ENCODE measurements around the gene MSRB3. TPM values are rescaled to one million over a fixed set of nuclear protein-coding genes. Genes with fewer than 3 reads are reported as not detected.

MSRB3 gene
- total RNA-seq, 5 donors from 2014 or later (not counting 1 experiment from before 2014, with no cell fraction given): 0.22 to 0.90 (median 0.56) TPM

DNA sequence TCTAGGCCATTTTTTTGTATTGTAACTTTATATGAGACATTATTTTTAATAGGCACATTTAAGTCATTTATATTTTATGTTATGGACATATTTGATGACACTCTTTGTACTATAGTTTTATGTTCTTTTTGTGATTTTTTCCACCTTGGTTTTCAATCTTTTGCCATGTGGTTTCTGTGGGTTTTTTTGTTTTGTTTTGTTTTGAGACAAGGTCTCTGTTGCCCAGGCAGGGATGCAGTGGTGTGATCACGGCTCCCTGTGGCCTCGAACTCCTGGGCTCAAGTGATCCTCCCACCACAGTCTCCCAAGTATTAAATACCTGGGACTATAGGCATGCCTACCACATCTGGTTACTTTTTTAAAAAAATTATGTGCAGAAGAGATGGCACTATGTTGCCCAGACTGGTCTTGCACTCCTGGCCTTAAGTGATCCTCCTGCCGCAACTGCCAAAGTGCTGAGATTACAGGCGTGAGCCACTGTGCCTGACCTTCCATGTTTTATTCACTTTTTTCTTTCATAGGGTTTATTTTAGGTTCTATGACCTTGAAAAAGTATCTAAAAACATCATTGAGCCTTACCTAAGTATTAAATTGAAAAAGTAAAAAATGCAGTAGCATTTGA lies 16.3 kb downstream of the MSRB3 start:
- Mint-ChIP-seq H3K27ac (no peak overlapping the region), H3K36me3 (no peaks in the 10 kb centered on the region), H3K4me1 (no peaks in the 10 kb centered on the region), H3K4me3 (no peak overlapping the region), H3K27me3 (peaks cover 18 to 21% of the 10 kb centered on the region in 2 donors), H3K9me3 (peaks cover 4 to 7% (median 6%) of the 10 kb centered on the region in 3 donors)
- no CpG with 5 or more reads among the region's 4 CpGs for WGBS (ENCODE audit: insufficient coverage)
- Histone ChIP-seq H3K4me3 (ENCODE audit: control insufficient read depth in 1 of 2, extremely low read depth in 1 of 2, low read length in 1 of 2) (no peak overlapping the region), H3K27ac (ENCODE audit: low read length) (no peak overlapping the region), H3K9me3 (no peaks in the 10 kb centered on the region), H3K36me3 (ENCODE audit: control insufficient read depth in 2 of 2, extremely low read depth in 1 of 2, insufficient read depth in 1 of 2, low read length in 1 of 2) (no peaks in the 10 kb centered on the region), H3K4me1 (ENCODE audit: control insufficient read depth in 1 of 2, extremely low read depth in 1 of 2, insufficient read depth in 2 of 2, low read length in 2 of 2) (no peaks in the 10 kb centered on the region), H3K27me3 (replicated peaks in 1 of 2; ENCODE audit: control insufficient read depth in 2 of 2, extremely low read depth in 1 of 2, insufficient read depth in 2 of 2, low read length in 1 of 2) (peaks cover 0 to 4% of the 10 kb centered on the region in 2 experiments)
- DNase-seq (no peak), ATAC-seq (replicated peaks in 1 of 4) (no peak)
- ChIA-PET CTCF (interaction anchor here in 1 of 2 donors (0.6 kb wide), 1 partner anchor 499 kb away, joined by 3 read pairs; no protein-coding TSS in a partner anchor), POLR2A (no interaction called here)

DNA sequence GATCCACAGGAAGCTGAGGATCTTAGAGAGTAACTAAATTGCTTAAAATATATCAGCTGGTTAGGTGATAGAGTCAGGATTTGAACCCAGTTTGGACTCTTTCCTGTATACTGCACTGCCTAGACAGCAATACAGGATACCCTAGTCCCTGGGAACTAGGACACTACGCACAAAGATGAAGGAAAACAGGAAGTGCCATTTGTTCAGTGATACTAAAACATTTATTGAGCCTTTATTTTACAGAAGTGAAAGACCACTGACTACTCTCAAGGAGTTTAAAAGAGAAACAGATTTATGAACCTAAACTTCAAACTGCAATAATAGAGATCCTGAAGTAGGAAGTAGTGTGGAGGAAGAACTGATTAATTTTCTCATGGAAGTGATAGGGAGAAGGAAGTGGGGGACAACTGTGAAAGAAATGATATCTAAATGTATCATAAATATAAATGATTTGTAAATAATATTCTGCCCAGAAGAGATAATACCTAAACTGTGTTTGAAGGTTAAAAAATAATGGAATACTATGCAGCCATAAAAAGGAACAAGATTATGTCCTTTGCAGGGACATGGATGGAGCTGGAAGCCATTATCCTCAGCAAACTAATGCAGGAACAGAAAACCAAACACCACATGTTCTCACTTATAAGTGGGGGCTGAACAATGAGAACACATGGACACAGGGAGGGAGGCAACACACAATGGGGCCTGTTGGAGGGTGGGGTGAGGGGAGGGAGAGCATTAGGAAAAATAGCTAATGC lies 18.2 kb downstream of the MSRB3 start:
- H3K36me3 ChIP-seq (ENCODE audit: control insufficient read depth in 2 of 2, extremely low read depth in 1 of 2, insufficient read depth in 1 of 2, low read length in 1 of 2): no peaks in the 10 kb centered on the region
- Mint-ChIP-seq H3K27me3 (peaks cover 16 to 17% of the 10 kb centered on the region in 2 donors), H3K27ac (no peak overlapping the region), H3K36me3 (no peaks in the 10 kb centered on the region), H3K9me3 (peaks cover 4 to 7% (median 6%) of the 10 kb centered on the region in 3 donors), H3K4me3 (no peak overlapping the region), H3K4me1 (no peaks in the 10 kb centered on the region)
- POLR2A ChIA-PET: interaction anchor here in 1 of 2 donors (0.6 kb wide), 1 partner anchor 39 kb away, joined by 4 read pairs; no protein-coding TSS in a partner anchor
- no peak for DNase-seq
- H3K9me3 ChIP-seq: no peaks in the 10 kb centered on the region
- H3K4me1 ChIP-seq (ENCODE audit: control insufficient read depth in 1 of 2, extremely low read depth in 1 of 2, insufficient read depth in 2 of 2, low read length in 2 of 2): no peaks in the 10 kb centered on the region
- H3K27ac ChIP-seq (ENCODE audit: low read length): no peak overlapping the region
- no peak for ATAC-seq (replicated peaks in 1 of 4)
- WGBS (ENCODE audit: insufficient coverage): no CpG with 5 or more reads among the region's 1 CpG
- CTCF ChIA-PET: no interaction called here
- H3K27me3 ChIP-seq (replicated peaks in 1 of 2; ENCODE audit: control insufficient read depth in 2 of 2, extremely low read depth in 1 of 2, insufficient read depth in 2 of 2, low read length in 1 of 2): peaks cover 0 to 4% of the 10 kb centered on the region in 2 experiments
- H3K4me3 ChIP-seq (ENCODE audit: control insufficient read depth in 1 of 2, extremely low read depth in 1 of 2, low read length in 1 of 2): no peak overlapping the region

DNA sequence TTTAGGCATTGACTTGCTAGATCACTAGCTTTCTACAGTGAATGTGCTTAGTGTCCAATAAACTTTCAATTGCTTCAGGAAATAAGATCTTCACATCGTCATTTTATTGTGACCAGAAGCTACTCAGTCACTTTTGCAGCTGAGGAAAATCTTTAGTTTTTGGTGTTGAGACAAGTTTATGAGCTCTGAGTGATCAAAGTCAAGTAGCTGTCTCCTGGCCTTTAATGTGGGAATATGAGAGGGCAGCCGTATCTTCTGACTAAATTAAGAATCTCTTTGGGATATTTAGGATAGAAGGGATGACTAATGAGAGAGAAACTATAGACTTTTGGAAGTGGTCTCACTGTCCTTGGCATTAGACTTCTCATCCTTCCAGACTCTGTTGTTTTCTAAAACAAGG lies 21.6 kb downstream of the MSRB3 start:
- no peaks in the 10 kb centered on the region for H3K36me3 Mint-ChIP-seq
- Histone ChIP-seq H3K4me1 (ENCODE audit: control insufficient read depth in 1 of 2, extremely low read depth in 1 of 2, insufficient read depth in 2 of 2, low read length in 2 of 2) (no peaks in the 10 kb centered on the region), H3K27me3 (replicated peaks in 1 of 2; ENCODE audit: control insufficient read depth in 2 of 2, extremely low read depth in 1 of 2, insufficient read depth in 2 of 2, low read length in 1 of 2) (no peaks in the 10 kb centered on the region), H3K9me3 (no peaks in the 10 kb centered on the region), H3K4me3 (ENCODE audit: control insufficient read depth in 1 of 2, extremely low read depth in 1 of 2, low read length in 1 of 2) (no peak overlapping the region), H3K36me3 (ENCODE audit: control insufficient read depth in 2 of 2, extremely low read depth in 1 of 2, insufficient read depth in 1 of 2, low read length in 1 of 2) (no peaks in the 10 kb centered on the region), H3K27ac (ENCODE audit: low read length) (no peak overlapping the region)
- POLR2A ChIA-PET: no interaction called here
- no CpG with 5 or more reads among the region's 2 CpGs for WGBS (ENCODE audit: insufficient coverage)
- CTCF ChIA-PET: interaction anchor here in 1 of 2 donors (1.2 kb wide), 1 partner anchor 9 kb away, joined by 3 read pairs; no protein-coding TSS in a partner anchor
- peaks cover 27 to 32% of the 10 kb centered on the region in 2 donors for H3K27me3 Mint-ChIP-seq
- ATAC-seq (replicated peaks in 1 of 4): no peak
- H3K4me1 Mint-ChIP-seq: no peaks in the 10 kb centered on the region
- no peak overlapping the region for H3K4me3 Mint-ChIP-seq
- DNase-seq: no peak
- H3K27ac Mint-ChIP-seq: no peak overlapping the region
- H3K9me3 Mint-ChIP-seq: peaks cover 4 to 7% (median 6%) of the 10 kb centered on the region in 3 donors

DNA sequence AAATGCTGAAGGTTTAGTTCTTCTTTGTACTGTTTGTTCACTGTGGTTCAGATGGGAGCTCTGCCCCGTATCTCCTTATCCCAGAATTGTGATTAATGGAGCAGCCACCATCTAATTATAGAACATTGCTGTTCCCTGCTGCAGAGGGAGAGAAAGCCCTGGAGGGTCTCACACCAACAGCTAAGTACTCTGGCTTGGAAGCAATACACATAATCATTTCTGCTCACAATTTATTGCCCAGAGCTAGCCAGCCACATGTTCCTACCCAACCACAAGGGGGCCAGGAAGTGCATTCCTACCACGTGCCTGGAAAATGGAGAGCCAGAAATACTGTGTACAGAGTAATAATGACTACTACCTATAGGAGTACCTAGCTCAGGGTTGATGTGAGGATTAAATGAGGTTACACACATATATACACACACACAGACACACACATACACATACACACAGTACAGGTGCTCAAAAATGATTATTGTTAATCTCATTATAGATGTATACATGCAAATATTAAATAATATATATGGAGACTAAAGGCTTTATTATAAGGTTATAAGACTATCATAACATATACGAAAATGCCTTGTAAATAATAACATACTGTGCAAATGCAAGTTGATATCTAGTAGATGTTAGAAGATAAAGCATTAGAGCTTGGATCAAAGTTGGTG lies 22.3 kb downstream of the MSRB3 start:
- ATAC-seq (replicated peaks in 1 of 4): no peak
- H3K9me3 Mint-ChIP-seq: peaks cover 4 to 7% (median 6%) of the 10 kb centered on the region in 3 donors
- no CpG with 5 or more reads among the region's 3 CpGs for WGBS (ENCODE audit: insufficient coverage)
- Histone ChIP-seq H3K36me3 (ENCODE audit: control insufficient read depth in 2 of 2, extremely low read depth in 1 of 2, insufficient read depth in 1 of 2, low read length in 1 of 2) (no peaks in the 10 kb centered on the region), H3K4me3 (ENCODE audit: control insufficient read depth in 1 of 2, extremely low read depth in 1 of 2, low read length in 1 of 2) (no peak overlapping the region), H3K27ac (ENCODE audit: low read length) (no peak overlapping the region), H3K4me1 (ENCODE audit: control insufficient read depth in 1 of 2, extremely low read depth in 1 of 2, insufficient read depth in 2 of 2, low read length in 2 of 2) (no peaks in the 10 kb centered on the region), H3K27me3 (replicated peaks in 1 of 2; ENCODE audit: control insufficient read depth in 2 of 2, extremely low read depth in 1 of 2, insufficient read depth in 2 of 2, low read length in 1 of 2) (no peaks in the 10 kb centered on the region), H3K9me3 (no peaks in the 10 kb centered on the region)
- CTCF ChIA-PET: no interaction called here
- H3K4me3 Mint-ChIP-seq: no peak overlapping the region
- H3K4me1 Mint-ChIP-seq: no peaks in the 10 kb centered on the region
- H3K27me3 Mint-ChIP-seq: peaks cover 27 to 32% of the 10 kb centered on the region in 2 donors
- no peaks in the 10 kb centered on the region for H3K36me3 Mint-ChIP-seq
- no peak overlapping the region for H3K27ac Mint-ChIP-seq
- POLR2A ChIA-PET: no interaction called here
- no peak for DNase-seq

DNA sequence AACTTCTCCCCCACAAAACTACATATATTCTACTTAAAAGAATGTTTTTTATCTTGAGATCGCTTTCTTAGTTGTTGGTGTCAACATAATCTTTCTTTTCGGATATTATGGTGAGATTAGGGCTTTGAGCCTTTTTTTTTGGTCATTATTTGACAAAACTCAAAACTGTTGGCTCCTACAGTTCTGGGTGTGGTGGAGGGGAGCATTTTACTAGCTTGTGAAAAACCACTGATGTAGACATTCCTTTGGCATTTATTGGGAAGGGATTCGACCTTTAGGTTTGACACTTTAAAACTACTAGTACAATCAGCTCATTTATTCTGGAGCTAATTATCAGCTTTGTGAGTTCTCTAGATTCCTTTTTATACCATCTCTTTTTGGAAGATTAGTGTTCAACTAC lies 24.4 kb downstream of the MSRB3 start:
- no peaks in the 10 kb centered on the region for H3K9me3 Mint-ChIP-seq
- ATAC-seq (replicated peaks in 1 of 4) (no peak), DNase-seq (no peak)
- CTCF ChIA-PET: no interaction called here
- H3K9me3 ChIP-seq: no peaks in the 10 kb centered on the region
- no peaks in the 10 kb centered on the region for H3K36me3 ChIP-seq (ENCODE audit: control insufficient read depth in 2 of 2, extremely low read depth in 1 of 2, insufficient read depth in 1 of 2, low read length in 1 of 2)
- H3K4me1 ChIP-seq (ENCODE audit: control insufficient read depth in 1 of 2, extremely low read depth in 1 of 2, insufficient read depth in 2 of 2, low read length in 2 of 2): peaks cover 0 to 1% of the 10 kb centered on the region in 2 experiments
- peaks cover 21 to 25% of the 10 kb centered on the region in 2 donors for H3K27me3 Mint-ChIP-seq
- H3K27me3 ChIP-seq (replicated peaks in 1 of 2; ENCODE audit: control insufficient read depth in 2 of 2, extremely low read depth in 1 of 2, insufficient read depth in 2 of 2, low read length in 1 of 2): peaks cover 0 to 3% of the 10 kb centered on the region in 2 experiments
- no peak overlapping the region for H3K27ac Mint-ChIP-seq
- H3K4me3 ChIP-seq (ENCODE audit: control insufficient read depth in 1 of 2, extremely low read depth in 1 of 2, low read length in 1 of 2): no peak overlapping the region
- H3K4me3 Mint-ChIP-seq: no peak overlapping the region
- H3K36me3 Mint-ChIP-seq: no peaks in the 10 kb centered on the region
- POLR2A ChIA-PET: no interaction called here
- no peak overlapping the region for H3K27ac ChIP-seq (ENCODE audit: low read length)
- 75% methylated on average over 2 of the region's 3 CpGs for WGBS (ENCODE audit: insufficient coverage)
- H3K4me1 Mint-ChIP-seq: peaks cover 0 to 6% (median 0%) of the 10 kb centered on the region in 3 donors

DNA sequence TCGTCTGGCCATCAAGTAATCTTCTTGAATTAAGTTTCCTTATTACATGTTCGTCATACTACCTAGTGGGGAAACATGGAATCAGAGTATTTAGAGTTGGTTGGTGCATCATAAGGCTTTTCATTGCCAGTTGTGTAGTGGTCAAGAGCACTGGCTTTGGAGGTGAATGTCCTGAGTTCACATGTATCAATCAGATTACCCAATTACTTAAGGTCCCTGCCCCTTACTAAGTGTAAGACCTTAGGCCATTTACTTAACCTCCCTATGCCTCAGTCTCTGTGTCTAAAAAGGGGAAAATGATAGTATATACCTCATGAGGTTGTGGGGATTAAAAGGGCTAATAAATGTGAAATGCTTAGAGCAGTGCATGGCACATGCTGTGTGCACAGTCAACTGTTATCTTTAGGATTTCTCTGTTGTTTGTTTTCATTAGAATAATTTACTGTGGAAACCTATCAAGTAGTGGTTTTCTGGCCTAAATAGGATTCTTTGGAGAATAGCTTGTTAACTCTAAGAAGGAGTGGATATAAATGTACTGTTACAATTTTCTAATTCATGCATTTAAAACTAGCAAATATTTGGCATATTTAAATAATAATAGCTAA lies 27.0 kb downstream of the MSRB3 start:
- CTCF ChIA-PET: interaction anchor here in 1 of 2 donors (0.6 to 0.7 kb wide), 2 partner anchors 335 to 447 kb away, joined by 3 read pairs; no protein-coding TSS in a partner anchor
- H3K4me3 Mint-ChIP-seq: no peak overlapping the region
- H3K4me1 Mint-ChIP-seq: peaks cover 4 to 13% (median 5%) of the 10 kb centered on the region in 3 donors
- no peak overlapping the region for H3K27ac ChIP-seq (ENCODE audit: low read length)
- no peaks in the 10 kb centered on the region for H3K9me3 ChIP-seq
- H3K4me1 ChIP-seq (ENCODE audit: control insufficient read depth in 1 of 2, extremely low read depth in 1 of 2, insufficient read depth in 2 of 2, low read length in 2 of 2): peaks cover 0 to 5% of the 10 kb centered on the region in 2 experiments
- no peaks in the 10 kb centered on the region for H3K36me3 ChIP-seq (ENCODE audit: control insufficient read depth in 2 of 2, extremely low read depth in 1 of 2, insufficient read depth in 1 of 2, low read length in 1 of 2)
- ATAC-seq (replicated peaks in 1 of 4) (no peak), DNase-seq (no peak)
- no peaks in the 10 kb centered on the region for H3K9me3 Mint-ChIP-seq
- peaks cover 0 to 3% of the 10 kb centered on the region in 2 experiments for H3K27me3 ChIP-seq (replicated peaks in 1 of 2; ENCODE audit: control insufficient read depth in 2 of 2, extremely low read depth in 1 of 2, insufficient read depth in 2 of 2, low read length in 1 of 2)
- no peaks in the 10 kb centered on the region for H3K36me3 Mint-ChIP-seq
- H3K27me3 Mint-ChIP-seq: peaks cover 17 to 28% of the 10 kb centered on the region in 2 donors
- POLR2A ChIA-PET: no interaction called here
- WGBS (ENCODE audit: insufficient coverage): no CpG with 5 or more reads among the region's 2 CpGs
- no peak overlapping the region for H3K27ac Mint-ChIP-seq
- H3K4me3 ChIP-seq (ENCODE audit: control insufficient read depth in 1 of 2, extremely low read depth in 1 of 2, low read length in 1 of 2): no peak overlapping the region
